Upper lobe of left lung (tissue), 4 donors: ENCODE measurements around the gene CBLB.

Experiments
- POLR2A ChIP-seq, 4 donors: fragments of 450-650 bp; IDR thresholded peaks; one replicate each; pipeline ENCODE4 v1.5.1; 2016 to 2017; ENCODE audit warnings: antibody characterized with exemption in 4 of 4, mild to moderate bottlenecking in 2 of 4
- POLR2AphosphoS5 ChIP-seq, 2 donors: sonication (generic); formaldehyde crosslinking; IDR thresholded peaks; one replicate each; pipeline ENCODE4 v1.5.1; 2017; ENCODE audit warnings: antibody characterized with exemption in 2 of 2
- TF ChIP-seq, protein P1 (sequence below), 6 experiments: fragments of 450-650 bp in 4 of 6; fragments of 200-600 bp in 2 of 6; sonication (generic) in 2 of 6; IDR thresholded peaks; one replicate each; pipeline ENCODE4 v1.5.1; 2016 to 2019; ENCODE audit warnings: antibody characterized with exemption in 6 of 6

DNA sequence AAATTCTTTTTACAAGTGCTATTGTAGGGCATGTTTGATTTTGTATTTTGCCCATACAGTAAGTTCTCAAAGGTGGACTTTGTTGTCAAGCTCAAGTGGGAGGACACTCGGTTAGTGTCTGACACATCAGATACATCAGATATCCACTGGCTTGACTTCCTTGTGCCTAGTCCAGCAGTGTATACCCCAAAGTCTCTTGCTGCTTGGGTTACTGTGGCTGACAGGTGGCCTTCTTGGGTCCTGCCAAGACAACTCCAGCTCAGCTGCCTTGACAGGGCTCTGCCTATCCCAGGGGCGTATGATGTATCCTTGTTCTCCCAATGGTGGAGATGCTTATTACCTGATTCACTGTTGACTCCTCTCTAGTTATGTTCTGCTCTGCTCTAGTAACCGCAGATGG lies 214.9 kb downstream of the CBLB start:
- TF ChIP-seq POLR2A (IDR thresholded peaks at IDR 0.05) = no peak
- TF ChIP-seq, protein P1, sequence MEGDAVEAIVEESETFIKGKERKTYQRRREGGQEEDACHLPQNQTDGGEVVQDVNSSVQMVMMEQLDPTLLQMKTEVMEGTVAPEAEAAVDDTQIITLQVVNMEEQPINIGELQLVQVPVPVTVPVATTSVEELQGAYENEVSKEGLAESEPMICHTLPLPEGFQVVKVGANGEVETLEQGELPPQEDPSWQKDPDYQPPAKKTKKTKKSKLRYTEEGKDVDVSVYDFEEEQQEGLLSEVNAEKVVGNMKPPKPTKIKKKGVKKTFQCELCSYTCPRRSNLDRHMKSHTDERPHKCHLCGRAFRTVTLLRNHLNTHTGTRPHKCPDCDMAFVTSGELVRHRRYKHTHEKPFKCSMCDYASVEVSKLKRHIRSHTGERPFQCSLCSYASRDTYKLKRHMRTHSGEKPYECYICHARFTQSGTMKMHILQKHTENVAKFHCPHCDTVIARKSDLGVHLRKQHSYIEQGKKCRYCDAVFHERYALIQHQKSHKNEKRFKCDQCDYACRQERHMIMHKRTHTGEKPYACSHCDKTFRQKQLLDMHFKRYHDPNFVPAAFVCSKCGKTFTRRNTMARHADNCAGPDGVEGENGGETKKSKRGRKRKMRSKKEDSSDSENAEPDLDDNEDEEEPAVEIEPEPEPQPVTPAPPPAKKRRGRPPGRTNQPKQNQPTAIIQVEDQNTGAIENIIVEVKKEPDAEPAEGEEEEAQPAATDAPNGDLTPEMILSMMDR (IDR thresholded peaks at IDR 0.05) = no peak
- TF ChIP-seq POLR2AphosphoS5 (IDR thresholded peaks at IDR 0.05) = no peak
